ENCODE measurements around the gene EFEMP1.

Gene EFEMP1

DNA sequence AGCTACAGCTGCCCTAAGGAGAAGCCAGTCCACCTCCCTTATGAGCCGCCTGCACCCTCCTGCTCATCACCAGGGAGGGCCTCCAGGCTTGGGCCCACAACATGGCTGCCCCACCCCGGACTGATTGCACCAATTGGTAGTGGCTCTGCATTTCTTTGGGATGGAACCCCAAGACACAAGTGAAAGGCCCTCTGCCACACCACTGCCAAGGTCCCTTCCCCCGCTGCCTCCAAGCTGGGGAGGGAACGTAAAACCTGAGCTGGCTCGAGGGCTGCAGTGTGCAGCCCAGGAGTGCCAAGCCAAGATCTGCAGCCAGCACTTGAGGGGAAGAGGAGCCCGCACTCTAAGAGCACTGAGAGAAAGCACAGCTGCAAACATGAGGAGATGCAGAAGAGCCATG, 97.3 kb downstream of the EFEMP1 start:
- Histone ChIP-seq H3K4me3 (replicated peaks; ENCODE audit: low read depth, low read length) (no peak overlapping the region), H3K27me3 (replicated peaks; ENCODE audit: control insufficient read depth, insufficient read depth, low read length) (no peaks in the 10 kb centered on the region), H3K36me3 (ENCODE audit: control insufficient read depth, insufficient read depth, low read length) (no peaks in the 10 kb centered on the region)
- TF ChIP-seq, protein P1, sequence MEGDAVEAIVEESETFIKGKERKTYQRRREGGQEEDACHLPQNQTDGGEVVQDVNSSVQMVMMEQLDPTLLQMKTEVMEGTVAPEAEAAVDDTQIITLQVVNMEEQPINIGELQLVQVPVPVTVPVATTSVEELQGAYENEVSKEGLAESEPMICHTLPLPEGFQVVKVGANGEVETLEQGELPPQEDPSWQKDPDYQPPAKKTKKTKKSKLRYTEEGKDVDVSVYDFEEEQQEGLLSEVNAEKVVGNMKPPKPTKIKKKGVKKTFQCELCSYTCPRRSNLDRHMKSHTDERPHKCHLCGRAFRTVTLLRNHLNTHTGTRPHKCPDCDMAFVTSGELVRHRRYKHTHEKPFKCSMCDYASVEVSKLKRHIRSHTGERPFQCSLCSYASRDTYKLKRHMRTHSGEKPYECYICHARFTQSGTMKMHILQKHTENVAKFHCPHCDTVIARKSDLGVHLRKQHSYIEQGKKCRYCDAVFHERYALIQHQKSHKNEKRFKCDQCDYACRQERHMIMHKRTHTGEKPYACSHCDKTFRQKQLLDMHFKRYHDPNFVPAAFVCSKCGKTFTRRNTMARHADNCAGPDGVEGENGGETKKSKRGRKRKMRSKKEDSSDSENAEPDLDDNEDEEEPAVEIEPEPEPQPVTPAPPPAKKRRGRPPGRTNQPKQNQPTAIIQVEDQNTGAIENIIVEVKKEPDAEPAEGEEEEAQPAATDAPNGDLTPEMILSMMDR (IDR thresholded peaks at IDR 0.05; ENCODE audit: insufficient read depth, low read length, poor library complexity, severe bottlenecking) = no peak
- no peak for DNase-seq (ENCODE audit: extremely low read depth, insufficient read length)

DNA sequence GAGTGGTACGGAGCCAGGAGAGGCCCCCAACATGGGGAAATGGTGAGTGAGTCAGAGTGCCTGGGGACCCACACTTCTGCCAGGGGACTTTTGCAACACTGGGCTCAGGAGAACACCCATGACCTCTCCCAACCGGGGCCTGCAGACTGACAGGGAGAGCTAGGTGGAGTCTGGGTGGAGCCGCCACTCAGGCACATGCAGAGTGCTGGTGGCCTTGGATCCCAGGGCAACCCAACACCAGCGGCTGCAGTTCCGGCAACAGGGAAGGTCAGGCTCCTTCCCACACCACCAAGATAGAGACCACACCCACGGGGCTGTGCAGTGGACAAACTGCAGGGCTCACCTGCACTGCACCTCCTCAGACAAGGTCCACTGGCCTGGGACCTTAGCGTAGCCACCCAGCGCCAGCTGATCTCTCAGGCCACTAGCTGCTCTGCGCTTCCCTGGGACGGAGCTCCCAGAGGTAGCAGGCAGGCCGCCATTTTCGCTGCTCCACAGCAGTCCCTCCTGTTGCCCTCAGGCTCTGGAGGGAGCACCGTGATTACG, 99.0 kb downstream of the EFEMP1 start:
- TF ChIP-seq, protein P1 (IDR thresholded peaks at IDR 0.05; ENCODE audit: insufficient read depth, low read length, poor library complexity, severe bottlenecking) = no peak
- no peak overlapping the region for H3K4me3 ChIP-seq (replicated peaks; ENCODE audit: low read depth, low read length)
- H3K27me3 ChIP-seq (replicated peaks; ENCODE audit: control insufficient read depth, insufficient read depth, low read length) = no peaks in the 10 kb centered on the region
- DNase-seq (ENCODE audit: extremely low read depth, insufficient read length) = no peak
- H3K36me3 ChIP-seq (ENCODE audit: control insufficient read depth, insufficient read depth, low read length) = no peaks in the 10 kb centered on the region

Data from GM06990 (cell line).